HG02938 (cell line): ENCODE data around the gene LSP1.
"Not testable (repeated sequence)": the region's sequence is repeated elsewhere in the genome, so short reads cannot be mapped to it uniquely, and the experiment has no call there.

Experiments
- ATAC-seq: cut with Tn5 transposase; IDR thresholded peaks from one replicate; pipeline ENCODE4 v1.9.1; 2021; ENCODE audit warnings: mild to moderate bottlenecking, moderate library complexity; ENCODE audit not compliant: unreplicated experiment

The LSP1 gene

DNA sequence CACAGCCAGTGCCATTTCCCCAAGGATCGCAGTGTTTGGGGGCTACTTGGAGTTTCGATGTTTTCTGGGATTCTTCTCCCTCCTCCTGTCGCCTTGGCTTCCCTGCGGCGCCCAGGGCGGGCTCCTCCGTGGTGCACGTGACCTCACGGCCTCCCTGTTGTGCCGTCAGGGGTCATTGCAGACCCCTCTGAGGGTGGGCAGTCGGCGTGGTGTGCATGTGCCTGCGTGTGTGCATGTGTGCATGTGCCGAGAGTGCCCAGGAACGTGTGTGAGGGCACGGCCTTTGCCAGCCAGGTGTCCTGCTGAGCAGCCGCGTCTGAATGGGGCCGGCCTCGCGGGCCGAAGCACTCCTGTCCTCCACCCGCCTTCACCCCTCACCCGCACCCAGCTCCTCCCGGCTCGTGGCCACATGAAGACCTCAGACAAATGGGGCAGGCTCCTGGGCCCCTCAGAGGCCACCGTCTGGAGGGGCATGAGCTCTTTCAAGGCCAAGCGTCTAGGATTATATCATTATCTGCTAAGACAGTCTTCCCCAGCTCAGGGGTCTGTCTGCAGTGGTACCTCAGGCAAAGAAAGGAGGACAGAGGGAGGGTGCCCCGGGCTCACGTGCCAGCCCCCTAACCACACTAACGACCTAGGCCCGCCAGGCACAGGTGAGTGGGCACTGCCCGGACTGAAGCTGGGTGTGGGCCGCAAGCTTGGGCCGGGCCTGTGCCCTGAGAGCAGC is 84.9 kb downstream of the LSP1 start:
- ATAC-seq, result no peak

DNA sequence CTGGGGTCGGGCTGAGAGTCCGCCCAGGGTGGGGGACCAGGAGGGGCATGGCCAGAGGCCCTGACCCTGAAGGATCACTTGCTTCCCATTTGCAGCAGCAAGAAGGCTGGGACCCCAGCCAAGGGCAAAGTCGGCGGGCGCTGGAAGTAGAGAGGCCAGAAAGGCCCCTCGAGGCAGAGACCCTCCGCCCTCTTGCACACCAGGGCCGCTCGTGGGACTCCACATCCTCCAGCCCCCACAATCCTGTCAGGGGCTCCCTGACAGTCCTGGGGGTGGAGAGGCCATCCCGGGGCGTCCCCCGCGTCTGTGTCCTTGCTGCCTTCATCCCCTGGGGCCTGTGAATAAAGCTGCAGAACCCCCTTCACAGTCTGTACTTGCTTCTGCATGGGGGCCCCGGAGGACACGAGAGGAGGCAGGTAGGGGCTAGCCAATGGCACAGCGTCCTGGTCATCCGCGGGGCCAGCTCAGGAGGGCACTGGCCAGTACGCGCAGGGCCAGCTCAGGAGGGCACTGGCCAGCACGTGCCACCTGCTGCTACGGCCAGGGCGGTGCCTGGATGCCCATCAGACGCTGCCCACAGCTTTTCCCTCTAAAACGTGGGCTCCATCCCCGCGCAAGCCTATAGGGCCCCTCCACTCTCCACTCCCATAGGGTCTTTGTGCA is 85.6 kb downstream of the LSP1 start:
- ATAC-seq, result no peak

- ATAC-seq, result no peak
Observed at GRCh38 chr11:1939006-1939625, 86.2 kb downstream of the LSP1 start.

- not testable (repeated sequence) for ATAC-seq
Observed at GRCh38 chr11:1939788-1940187, 86.9 kb downstream of the LSP1 start.
